Measurements from ENCODE around the gene MTHFD1L.

Gene MTHFD1L

GRCh38 chr6:151060766-151061531 lies 195.4 kb downstream of the MTHFD1L start:
- no peaks in the 10 kb centered on the region for H3K9me3 ChIP-seq (ENCODE audit: low read depth, low read length)
- no peak overlapping the region for H3K27ac ChIP-seq
- DNase-seq (ENCODE audit: low read depth, low spot score) = no peak
- H3K4me3 ChIP-seq = no peak overlapping the region
- no peak overlapping the region for H3K9ac ChIP-seq (ENCODE audit: insufficient read length)
- no peak for TF ChIP-seq EZH2 (IDR thresholded peaks at IDR 0.05)
- TF ChIP-seq FOXP2 (optimal IDR thresholded peaks at IDR 0.05; ENCODE audit: control extremely low read depth, extremely low read length, insufficient read depth) = no peak
- no peak for TF ChIP-seq POLR2AphosphoS5 (IDR thresholded peaks at IDR 0.05; ENCODE audit: borderline replicate concordance, low read depth, low read length)
- H3K36me3 ChIP-seq (ENCODE audit: insufficient read depth, low read length) = no peaks in the 10 kb centered on the region; the same call in 1 of the 2 replicates

DNA sequence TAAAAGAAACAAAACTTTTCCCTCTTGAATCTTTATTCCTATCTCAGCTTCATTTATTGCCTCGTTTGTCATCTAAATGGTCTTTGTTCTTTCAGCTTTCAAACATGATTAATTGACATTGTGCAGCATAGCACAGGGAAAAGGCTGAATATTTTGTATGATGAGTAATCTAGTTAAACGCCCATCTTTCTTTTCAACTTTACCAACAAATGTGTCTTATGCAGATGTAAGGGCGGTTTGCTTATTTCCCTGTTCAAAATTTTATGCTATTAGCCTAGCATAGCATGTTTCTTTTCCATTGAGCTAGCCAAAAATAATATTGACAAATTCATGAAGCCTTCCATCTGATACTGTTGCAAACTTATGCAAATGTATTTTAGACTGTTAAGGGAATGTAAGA lies 197.8 kb downstream of the MTHFD1L start:
- H3K4me3 ChIP-seq = no peak overlapping the region
- TF ChIP-seq FOXP2 (optimal IDR thresholded peaks at IDR 0.05; ENCODE audit: control extremely low read depth, extremely low read length, insufficient read depth) (no peak), POLR2AphosphoS5 (IDR thresholded peaks at IDR 0.05; ENCODE audit: borderline replicate concordance, low read depth, low read length) (no peak), EZH2 (IDR thresholded peaks at IDR 0.05) (no peak)
- no peak for DNase-seq (ENCODE audit: low read depth, low spot score)
- H3K27ac ChIP-seq = no peak overlapping the region
- no peaks in the 10 kb centered on the region for H3K9me3 ChIP-seq (ENCODE audit: low read depth, low read length)
- H3K36me3 ChIP-seq (ENCODE audit: insufficient read depth, low read length) = no peaks in the 10 kb centered on the region; the same call in 1 of the 2 replicates
- H3K9ac ChIP-seq (ENCODE audit: insufficient read length) = no peak overlapping the region

DNA sequence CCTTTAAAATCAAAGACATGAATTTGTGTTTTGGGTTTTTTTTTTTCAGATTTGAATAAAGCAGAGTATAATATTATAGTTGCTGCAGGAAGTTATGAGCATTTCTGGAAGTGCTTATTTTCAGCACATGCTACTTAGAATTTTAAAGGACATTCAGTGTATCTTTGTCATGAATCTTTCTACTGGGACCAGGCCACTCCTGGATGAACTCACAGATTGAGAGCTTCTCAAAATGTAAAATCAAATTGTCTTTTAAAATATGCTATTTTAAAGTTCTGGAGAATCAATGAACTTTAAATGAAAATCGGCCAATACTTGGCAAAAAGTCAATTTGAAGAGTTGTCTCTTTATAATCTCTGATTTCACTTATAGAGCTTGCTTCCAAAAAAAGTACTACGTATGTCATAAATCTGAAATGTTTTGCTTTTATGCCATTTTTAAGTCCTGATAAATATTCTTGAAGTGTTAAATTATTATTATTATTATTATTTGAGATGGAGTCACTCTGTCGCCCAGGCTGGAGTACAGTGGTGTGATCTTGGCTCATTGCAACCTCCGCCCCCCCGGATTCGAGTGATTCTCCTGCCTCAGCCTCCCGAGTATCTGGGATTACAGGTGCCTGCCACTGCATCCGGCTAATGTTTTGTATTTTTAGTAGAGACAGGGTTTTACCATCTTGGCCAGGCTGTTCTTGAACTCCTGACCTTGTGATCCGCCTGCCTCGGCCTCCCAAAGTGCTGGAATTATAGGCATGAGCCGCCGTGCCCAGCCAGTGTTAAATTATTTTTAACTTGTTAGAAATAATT lies 198.5 kb downstream of the MTHFD1L start:
- no peak for TF ChIP-seq FOXP2 (optimal IDR thresholded peaks at IDR 0.05; ENCODE audit: control extremely low read depth, extremely low read length, insufficient read depth)
- TF ChIP-seq EZH2 (IDR thresholded peaks at IDR 0.05) = no peak
- TF ChIP-seq POLR2AphosphoS5 (IDR thresholded peaks at IDR 0.05; ENCODE audit: borderline replicate concordance, low read depth, low read length) = no peak
- no peak for DNase-seq (ENCODE audit: low read depth, low spot score)
- H3K36me3 ChIP-seq (ENCODE audit: insufficient read depth, low read length) = no peaks in the 10 kb centered on the region; the same call in 1 of the 2 replicates
- no peaks in the 10 kb centered on the region for H3K9me3 ChIP-seq (ENCODE audit: low read depth, low read length)
- no peak overlapping the region for H3K9ac ChIP-seq (ENCODE audit: insufficient read length)
- H3K4me3 ChIP-seq = no peak overlapping the region
- no peak overlapping the region for H3K27ac ChIP-seq

- Histone ChIP-seq H3K9ac (ENCODE audit: insufficient read length) (no peak overlapping the region), H3K36me3 (ENCODE audit: insufficient read depth, low read length) (no peaks in the 10 kb centered on the region; the same call in 1 of the 2 replicates), H3K27ac (no peak overlapping the region), H3K4me3 (no peak overlapping the region), H3K9me3 (ENCODE audit: low read depth, low read length) (no peaks in the 10 kb centered on the region)
- TF ChIP-seq EZH2 (IDR thresholded peaks at IDR 0.05) = no peak
- TF ChIP-seq POLR2AphosphoS5 (IDR thresholded peaks at IDR 0.05; ENCODE audit: borderline replicate concordance, low read depth, low read length) = no peak
- TF ChIP-seq FOXP2 (optimal IDR thresholded peaks at IDR 0.05; ENCODE audit: control extremely low read depth, extremely low read length, insufficient read depth) = no peak
- DNase-seq (ENCODE audit: low read depth, low spot score) = no peak
Observed at GRCh38 chr6:151065027-151065815, 199.7 kb downstream of the MTHFD1L start.

DNA sequence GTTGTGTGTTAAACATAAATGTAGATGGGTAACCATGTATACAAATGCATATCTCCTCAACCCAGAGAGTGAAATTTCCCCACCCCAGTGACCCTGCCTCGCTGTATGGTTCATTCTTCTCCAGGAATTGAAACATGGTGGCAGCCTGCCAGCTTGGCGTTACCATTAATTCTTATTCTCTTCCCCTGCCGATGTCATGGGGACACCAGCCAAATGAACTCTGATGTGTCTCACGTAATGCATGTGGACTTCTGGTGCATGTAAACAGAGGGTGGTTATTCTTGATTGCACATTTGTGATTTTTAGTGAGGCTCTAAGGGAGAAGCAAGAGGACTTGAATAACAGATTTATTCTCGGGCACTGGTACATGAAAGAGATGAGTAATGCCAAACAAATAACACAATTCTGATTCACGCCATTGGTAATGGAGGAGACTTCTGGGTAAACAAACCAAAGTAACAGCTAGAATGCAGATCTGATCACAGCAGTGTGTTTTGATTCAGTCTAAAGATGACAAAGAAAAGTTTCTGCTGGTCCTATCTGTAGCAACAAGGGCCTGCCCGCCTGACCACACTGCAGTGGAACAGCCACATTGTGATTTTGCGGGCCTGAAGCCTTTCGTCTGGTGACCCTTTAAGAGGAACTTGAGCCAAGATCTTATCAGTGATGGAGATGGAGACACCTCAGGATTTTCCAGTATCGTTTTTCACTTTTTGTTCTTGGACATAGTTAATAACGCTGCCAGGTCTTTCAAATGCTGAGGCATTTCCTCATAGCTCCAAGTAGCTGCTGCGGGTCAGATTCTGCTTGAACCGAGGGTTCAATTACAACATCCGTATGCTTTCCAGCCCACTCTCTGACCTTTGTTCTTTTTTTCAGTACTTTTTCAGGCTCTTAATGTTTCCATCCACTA lies 202.4 kb downstream of the MTHFD1L start:
- H3K27ac ChIP-seq = no peak overlapping the region
- no peak for TF ChIP-seq POLR2AphosphoS5 (IDR thresholded peaks at IDR 0.05; ENCODE audit: borderline replicate concordance, low read depth, low read length)
- TF ChIP-seq FOXP2 (optimal IDR thresholded peaks at IDR 0.05; ENCODE audit: control extremely low read depth, extremely low read length, insufficient read depth) = no peak
- TF ChIP-seq EZH2 (IDR thresholded peaks at IDR 0.05) = no peak

DNA sequence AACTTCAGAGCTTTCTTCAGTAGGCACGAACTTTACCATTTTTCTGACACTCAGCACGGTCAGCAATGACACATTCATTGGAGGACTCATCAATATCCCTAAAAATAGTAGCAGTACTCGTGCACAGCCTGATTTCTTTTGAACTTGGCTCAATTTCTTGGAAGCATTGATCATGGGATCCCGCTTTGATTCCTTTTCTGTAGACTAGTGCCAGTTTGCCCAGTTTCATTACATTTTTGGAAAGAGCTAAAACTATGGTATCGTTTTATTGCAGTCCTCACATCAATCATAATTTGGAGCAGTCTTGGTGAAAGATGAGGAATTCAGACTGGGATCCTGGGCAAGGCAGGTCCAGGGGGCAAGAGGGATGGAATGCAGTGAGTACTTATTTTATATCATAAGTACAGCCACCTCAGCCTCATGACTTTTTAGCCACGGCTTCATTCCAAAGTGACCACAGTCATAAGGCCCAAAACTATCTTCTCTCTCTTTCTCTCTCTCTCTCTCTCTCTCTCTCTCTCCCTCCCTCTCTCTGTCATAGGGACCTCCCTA lies 203.3 kb downstream of the MTHFD1L start:
- H3K9ac ChIP-seq (ENCODE audit: insufficient read length) = no peak overlapping the region

More for the DNA sequence above, 202.4 kb downstream of the MTHFD1L start:
- Histone ChIP-seq H3K9ac (ENCODE audit: insufficient read length) (no peak overlapping the region), H3K9me3 (ENCODE audit: low read depth, low read length) (no peaks in the 10 kb centered on the region), H3K36me3 (ENCODE audit: insufficient read depth, low read length) (no peaks in the 10 kb centered on the region; the same call in 1 of the 2 replicates), H3K4me3 (no peak overlapping the region)
- no peak for DNase-seq (ENCODE audit: low read depth, low spot score)

GRCh38 chr6:151069641-151070040 lies 204.1 kb downstream of the MTHFD1L start:
- Histone ChIP-seq H3K4me3 (no peak overlapping the region), H3K27ac (no peak overlapping the region), H3K9me3 (ENCODE audit: low read depth, low read length) (no peaks in the 10 kb centered on the region), H3K36me3 (ENCODE audit: insufficient read depth, low read length) (no peaks in the 10 kb centered on the region; the same call in 1 of the 2 replicates), H3K9ac (ENCODE audit: insufficient read length) (no peak overlapping the region)
- TF ChIP-seq FOXP2 (optimal IDR thresholded peaks at IDR 0.05; ENCODE audit: control extremely low read depth, extremely low read length, insufficient read depth) (no peak), POLR2AphosphoS5 (IDR thresholded peaks at IDR 0.05; ENCODE audit: borderline replicate concordance, low read depth, low read length) (no peak), EZH2 (IDR thresholded peaks at IDR 0.05) (no peak)
- no peak for DNase-seq (ENCODE audit: low read depth, low spot score)

More for the DNA sequence above, 203.3 kb downstream of the MTHFD1L start:
- Histone ChIP-seq H3K36me3 (ENCODE audit: insufficient read depth, low read length) (no peaks in the 10 kb centered on the region; the same call in 1 of the 2 replicates), H3K4me3 (no peak overlapping the region), H3K9me3 (ENCODE audit: low read depth, low read length) (no peaks in the 10 kb centered on the region), H3K27ac (no peak overlapping the region)
- TF ChIP-seq EZH2 (IDR thresholded peaks at IDR 0.05) (no peak), POLR2AphosphoS5 (IDR thresholded peaks at IDR 0.05; ENCODE audit: borderline replicate concordance, low read depth, low read length) (no peak), FOXP2 (optimal IDR thresholded peaks at IDR 0.05; ENCODE audit: control extremely low read depth, extremely low read length, insufficient read depth) (no peak)
- no peak for DNase-seq (ENCODE audit: low read depth, low spot score)
